IMR-90 (cell line): ENCODE data around the gene DBNDD1. TPM values are rescaled to one million over a fixed set of nuclear protein-coding genes. Genes with fewer than 3 reads are reported as not detected.

Experiments
- ATAC-seq: fragments of 200-7000 bp; cut with Tn5 transposase; 2 replicates; pipeline ENCODE4 v1.9.1; 2020; ENCODE audit warnings: low read depth, mild to moderate bottlenecking, moderate library complexity
- BruUV-seq: library from RNA; stranded (reverse); fragments of 400-500 nt; replicated peaks from 2 replicates; lab custom pipeline; 2021; lab: Mats Ljungman, UMichigan
- CTCF ChIA-PET: fragments of 300-600 bp; formaldehyde crosslinking; extraction: SDS; loops from one replicate; lab custom pipeline; 2021; ENCODE audit warnings: antibody characterized with exemption; lab: Yijun Ruan, JAX
- POLR2A ChIA-PET: fragments of 300-600 bp; sonication (Branson Sonifier 250); formaldehyde crosslinking; loops from one replicate; lab custom pipeline; 2022; ENCODE audit warnings: antibody characterized with exemption; ENCODE audit not compliant: unreplicated experiment; lab: Charles Lee
- DNase-seq: peaks from one replicate; pipeline ENCODE4 v3.0.0; 2013
- H2AFZ ChIP-seq: replicated peaks from 2 replicates; pipeline ENCODE3; 2013; ENCODE audit warnings: low read length, mild to moderate bottlenecking; ENCODE audit not compliant: poor library complexity
- H2AK5ac ChIP-seq: 2 replicates; pipeline ENCODE4 v1.6.1; 2013; ENCODE audit warnings: low read depth, low read length, inconsistent platforms
- H2AK9ac ChIP-seq: replicated peaks from 2 replicates; pipeline ENCODE3; 2013; ENCODE audit warnings: mild to moderate bottlenecking, low read depth, low read length, moderate library complexity; ENCODE audit not compliant: poor library complexity
- H2BK120ac ChIP-seq: 2 replicates; pipeline ENCODE4 v1.6.1; 2013; ENCODE audit warnings: low read depth, low read length, inconsistent platforms
- H2BK15ac ChIP-seq: 3 replicates; pipeline ENCODE4 v1.6.1; 2013; ENCODE audit warnings: low read depth, low read length, inconsistent platforms
- H2BK20ac ChIP-seq: 2 replicates; pipeline ENCODE4 v1.6.1; 2013; ENCODE audit warnings: low read depth, mild to moderate bottlenecking, inconsistent platforms, low read length, moderate library complexity
- H2BK5ac ChIP-seq: 2 replicates; pipeline ENCODE4 v1.6.1; 2013; ENCODE audit warnings: mild to moderate bottlenecking, low read depth, low read length, inconsistent platforms; ENCODE audit not compliant: poor library complexity, severe bottlenecking
- H3K14ac ChIP-seq: replicated peaks from 2 replicates; pipeline ENCODE4 v1.6.1; 2013; ENCODE audit warnings: low read depth, low read length, inconsistent platforms
- H3K18ac ChIP-seq: 2 replicates; pipeline ENCODE4 v1.6.1; 2013; ENCODE audit warnings: low read depth, low read length, control low read depth
- H3K23ac ChIP-seq: 2 replicates; pipeline ENCODE4 v1.6.1; 2013; ENCODE audit warnings: low read depth, low read length, inconsistent platforms
- H3K27ac ChIP-seq: 2 replicates; pipeline ENCODE4 v1.5.1; 2013; ENCODE audit warnings: mild to moderate bottlenecking, control low read depth, low read length; ENCODE audit not compliant: insufficient read depth
- H3K27me3 ChIP-seq: 2 replicates; pipeline ENCODE4 v1.6.1; 2013; ENCODE audit warnings: low read length; ENCODE audit not compliant: control insufficient read depth, insufficient read depth
- H3K36me3 ChIP-seq: 2 replicates; pipeline ENCODE4 v1.6.1; 2013; ENCODE audit warnings: low read length, mixed read lengths; ENCODE audit not compliant: control insufficient read depth, insufficient read depth
- H3K4ac ChIP-seq: 2 replicates; pipeline ENCODE4 v1.6.1; 2013; ENCODE audit warnings: low read depth, low read length, inconsistent platforms
- H3K4me1 ChIP-seq: 2 replicates; pipeline ENCODE4 v1.6.1; 2013; ENCODE audit warnings: low read length, mixed read lengths; ENCODE audit not compliant: control insufficient read depth, insufficient read depth
- H3K4me2 ChIP-seq: 2 replicates; pipeline ENCODE4 v1.6.1; 2013; ENCODE audit warnings: low read depth, mild to moderate bottlenecking, control low read depth, low read length, moderate library complexity
- H3K4me3 ChIP-seq: 2 replicates; pipeline ENCODE4 v1.5.1; 2013; ENCODE audit warnings: low read depth, mild to moderate bottlenecking, control low read depth, low read length, moderate library complexity; ENCODE audit not compliant: insufficient read depth
- H3K56ac ChIP-seq: 2 replicates; pipeline ENCODE4 v1.6.1; 2013; ENCODE audit warnings: low read length, inconsistent platforms; ENCODE audit not compliant: insufficient read depth; ENCODE audit errors: extremely low read depth
- H3K79me1 ChIP-seq, 2 experiments: 2 replicates each; pipeline ENCODE4 v1.6.1; 2013; ENCODE audit warnings: low read length in 2 of 2, inconsistent platforms in 1 of 2, low read depth in 1 of 2
- H3K9ac ChIP-seq: 2 replicates; pipeline ENCODE4 v1.6.1; 2013; ENCODE audit warnings: low read depth, low read length, control low read depth
- H3K9me1 ChIP-seq: 2 replicates; pipeline ENCODE4 v1.6.1; 2013; ENCODE audit warnings: low read length, inconsistent platforms; ENCODE audit not compliant: insufficient read depth
- H3K9me3 ChIP-seq: 2 replicates; pipeline ENCODE4 v1.6.1; 2013; ENCODE audit warnings: low read length; ENCODE audit not compliant: control insufficient read depth, insufficient read depth
- H4K20me1 ChIP-seq: 2 replicates; pipeline ENCODE4 v1.6.1; 2013; ENCODE audit warnings: low read length, inconsistent platforms; ENCODE audit not compliant: insufficient read depth
- H4K5ac ChIP-seq: 2 replicates; pipeline ENCODE4 v1.6.1; 2013; ENCODE audit warnings: mild to moderate bottlenecking, low read depth, low read length, control low read depth
- H4K8ac ChIP-seq, 2 experiments: 2 replicates each; pipeline ENCODE4 v1.6.1; 2013; ENCODE audit warnings: low read depth in 2 of 2, low read length in 2 of 2, control low read depth in 1 of 2, inconsistent platforms in 1 of 2
- H4K91ac ChIP-seq: 2 replicates; pipeline ENCODE4 v1.6.1; 2013; ENCODE audit warnings: low read depth, low read length, inconsistent platforms; ENCODE audit not compliant: insufficient read depth
- BHLHE40 ChIP-seq: fragments of 150-350 bp; IDR thresholded peaks from 2 replicates; pipeline ENCODE4 v1.6.1; 2016; ENCODE audit warnings: mild to moderate bottlenecking, low read depth, low read length
- CEBPB ChIP-seq: IDR thresholded peaks from 2 replicates; pipeline ENCODE4 v1.6.1; 2012; ENCODE audit warnings: low read depth, low read length, improper control_type of control experiment
- CHD1 ChIP-seq: IDR thresholded peaks from 2 replicates; pipeline ENCODE4 v1.6.1; 2012; ENCODE audit warnings: low read depth, low read length, improper control_type of control experiment
- CTCF ChIP-seq: conservative IDR thresholded peaks from 2 replicates; pipeline ENCODE4 v1.5.1; 2012; ENCODE audit warnings: mild to moderate bottlenecking, low read depth, low read length, improper control_type of control experiment
- ELK1 ChIP-seq: fragments of 150-350 bp; IDR thresholded peaks from 2 replicates; pipeline ENCODE4 v1.6.1; 2016; ENCODE audit warnings: low read depth, mild to moderate bottlenecking, low read length, moderate library complexity, borderline replicate concordance
- FOS ChIP-seq: fragments of 150-350 bp; IDR thresholded peaks from 2 replicates; pipeline ENCODE4 v1.6.1; 2016; ENCODE audit warnings: low read depth, low read length
- MAFK ChIP-seq: IDR thresholded peaks from 2 replicates; pipeline ENCODE4 v1.6.1; 2012; ENCODE audit warnings: low read depth, low read length, improper control_type of control experiment
- MAZ ChIP-seq: IDR thresholded peaks from 2 replicates; pipeline ENCODE4 v1.6.1; 2012; ENCODE audit warnings: low read depth, mild to moderate bottlenecking, low read length, improper control_type of control experiment, moderate library complexity, borderline replicate concordance
- MXI1 ChIP-seq: IDR thresholded peaks from 2 replicates; pipeline ENCODE4 v1.6.1; 2012; ENCODE audit warnings: low read depth, mild to moderate bottlenecking, low read length, moderate library complexity, borderline replicate concordance
- NFE2L2 ChIP-seq: fragments of 150-350 bp; IDR thresholded peaks from 2 replicates; pipeline ENCODE4 v1.6.1; 2016; ENCODE audit warnings: low read depth, mild to moderate bottlenecking, low read length
- POLR2A ChIP-seq: IDR thresholded peaks from 2 replicates; pipeline ENCODE4 v1.6.1; 2012; ENCODE audit warnings: mild to moderate bottlenecking, low read depth, low read length
- RAD21 ChIP-seq: IDR thresholded peaks from 2 replicates; pipeline ENCODE4 v1.6.1; 2012; ENCODE audit warnings: low read length, improper control_type of control experiment
- RCOR1 ChIP-seq: IDR thresholded peaks from 2 replicates; pipeline ENCODE4 v1.6.1; 2012; ENCODE audit warnings: mild to moderate bottlenecking, low read length, improper control_type of control experiment; ENCODE audit not compliant: insufficient replicate concordance
- RFX5 ChIP-seq: IDR thresholded peaks from 2 replicates; pipeline ENCODE4 v1.8.0; 2012; ENCODE audit warnings: low read depth, mild to moderate bottlenecking, low read length, moderate library complexity
- SMC3 ChIP-seq: fragments of 150-350 bp; IDR thresholded peaks from 2 replicates; pipeline ENCODE4 v1.6.1; 2016; ENCODE audit warnings: low read depth, mild to moderate bottlenecking, antibody characterized with exemption, low read length, moderate library complexity
- USF2 ChIP-seq: fragments of 150-350 bp; IDR thresholded peaks from 2 replicates; pipeline ENCODE4 v1.6.1; 2017; ENCODE audit warnings: mild to moderate bottlenecking, antibody characterized with exemption, low read length, low read depth
- WGBS, 2 experiments: methylation state at CpG; one replicate each; pipeline versions ENCODE4 v1.1.5 to v1.1.7; 2013; ENCODE audit warnings: missing lambda C conversion rate in 2 of 2; ENCODE audit not compliant: insufficient read length in 1 of 2; ENCODE audit errors: extremely low coverage in 2 of 2; 5-methylcytosine and 5-hydroxymethylcytosine counted together
- dilution Hi-C: fragments of 300-500 bp; cut with HindIII; formaldehyde crosslinking; loops from one replicate; pipeline ENCODE4 v1.14.3; 2018; ENCODE audit warnings: low sequenced_read_pairs; ENCODE audit not compliant: unreplicated experiment
- in situ Hi-C: fragments of 300-500 bp; cut with MboI; formaldehyde crosslinking; loops from 3 replicates; pipeline ENCODE4 v1.14.3; 2019; ENCODE audit warnings: low sequenced_read_pairs, inconsistent platforms, mixed read lengths
- intact Hi-C: fragments of 100-400 bp; cut with micrococcal nuclease; formaldehyde crosslinking; loops from 2 replicates; pipeline ENCODE4 v1.10.0; 2022
- polyA plus RNA-seq, 3 experiments: library from polyadenylated mRNA; depleted of rRNA; stranded (reverse); fragments of >200 nt; gene quantifications; 2 replicates each; pipeline ENCODE4 v1.2.3, GENCODE V29; 2012; ENCODE audit warnings: low replicate concordance in 1 of 3
- total RNA-seq: library from RNA; depleted of rRNA; stranded (reverse); fragments of >200 nt; gene quantifications from 2 replicates; pipeline ENCODE4 v1.2.3, GENCODE V29; 2012

DBNDD1 gene
- total and polyA plus RNA-seq, 2 of the 4 experiments (the other 2 are of a cell fraction), result 3.4 to 23.0 TPM

GRCh38 chr16:89984216-89984615 is 35.0 kb downstream of the DBNDD1 start:
- in situ Hi-C loops, result no loop called here
- Histone ChIP-seq H2BK20ac (no peak overlapping the region), H4K5ac (no peak overlapping the region), H3K79me1 (peaks cover 3 to 16% of the 10 kb centered on the region in 2 experiments; a peak in 3 of 4 replicates), H3K9me1 (no peaks in the 10 kb centered on the region), H2AK5ac (no peak overlapping the region), H3K36me3 (peaks cover 65% of the 10 kb centered on the region), H2AK9ac (no peak overlapping the region), H4K8ac (no peak overlapping the region), H3K9ac (no peak overlapping the region), H3K23ac (no peak overlapping the region), H4K91ac (no peak overlapping the region), H4K20me1 (no peaks in the 10 kb centered on the region), H3K4me1 (no peaks in the 10 kb centered on the region), H3K4me2 (no peak overlapping the region), H2BK120ac (no peak overlapping the region), H3K18ac (no peak overlapping the region), H3K27ac (no peak overlapping the region), H3K9me3 (no peaks in the 10 kb centered on the region), H3K27me3 (no peaks in the 10 kb centered on the region), H3K4me3 (no peak overlapping the region), H3K4ac (no peak overlapping the region), H2BK15ac (no peak overlapping the region), H3K14ac (no peak overlapping the region), H2BK5ac (no peak overlapping the region), H2AFZ (no peak overlapping the region), H3K56ac (no peak overlapping the region)
- ChIA-PET CTCF (no interaction called here), POLR2A (interaction anchor here (0.5 kb wide), 1 partner anchor 12 kb away, joined by 27 read pairs; no protein-coding TSS in a partner anchor)
- no TSS peak for BruUV-seq
- intact Hi-C loops, result no loop called here
- dilution Hi-C loops, result no loop called here
- no peak for ATAC-seq
- DNase-seq, result no peak
- TF ChIP-seq BHLHE40, result no peak
- TF ChIP-seq CEBPB, result no peak
- TF ChIP-seq MAFK, result no peak
- TF ChIP-seq RFX5, result no peak
- TF ChIP-seq RCOR1, result no peak
- no peak for TF ChIP-seq MXI1
- no peak for TF ChIP-seq CTCF
- no peak for TF ChIP-seq CHD1
- no peak for TF ChIP-seq MAZ
- no peak for TF ChIP-seq POLR2A
- no peak for TF ChIP-seq RAD21
- TF ChIP-seq USF2, result no peak
- no peak for TF ChIP-seq FOS
- TF ChIP-seq ELK1, result no peak
- TF ChIP-seq NFE2L2, result no peak
- TF ChIP-seq SMC3, result no peak
- no CpG with 5 or more reads among the region's 7 CpGs for WGBS, 2 experiments
